NCI-H2107 treated with DMSO at 0.1 percent for 48 hours (cell line): ENCODE data around the gene AIRE.
"Not testable (repeated sequence)": the region's sequence is repeated elsewhere in the genome, so short reads cannot be mapped to it uniquely, and the experiment has no call there.

Source experiments
- DNase-seq: peaks from one replicate; lab custom pipeline; 2025; ENCODE audit not compliant: unreplicated experiment; lab: John Stamatoyannopoulos, UW

Gene AIRE

GRCh38 chr21:44334329-44335030 lies 48.8 kb downstream of the AIRE start:
- no peak for DNase-seq

GRCh38 chr21:44335266-44336059 lies 49.8 kb downstream of the AIRE start:
- no peak for DNase-seq

DNA sequence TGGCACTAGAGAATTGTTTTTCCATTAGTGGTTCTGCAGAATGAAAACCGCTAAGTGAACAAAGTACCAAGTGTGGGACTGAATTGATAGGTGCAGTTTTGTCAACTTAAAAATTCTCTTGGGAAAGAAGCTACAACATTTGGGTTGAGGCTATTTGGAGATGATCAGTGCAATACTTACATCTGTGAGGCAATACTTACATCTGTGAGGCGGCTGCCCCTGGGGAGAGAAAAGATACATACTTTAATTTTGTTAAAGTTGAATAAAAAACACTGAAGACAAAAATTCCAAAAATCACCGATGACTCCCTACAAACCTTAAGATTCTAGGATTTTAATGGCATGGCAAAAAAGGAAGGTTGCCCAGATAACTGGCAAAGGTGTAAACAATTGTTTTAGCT lies 51.8 kb downstream of the AIRE start:
- DNase-seq: no peak

GRCh38 chr21:44337941-44338895 lies 52.5 kb downstream of the AIRE start:
- peak; percentile 70 for DNase-seq

- peak; percentile 88 for DNase-seq
Measured at GRCh38 chr21:44338971-44339910, 53.6 kb downstream of the AIRE start, which contains the start of gene CFAP410. TSS of gene CFAP410 (minus strand) at chr21:44339390. CDS start at chr21:44339194, 196 bp downstream.

GRCh38 chr21:44341726-44342458 lies 56.2 kb downstream of the AIRE start:
- DNase-seq: not testable (repeated sequence)

DNA sequence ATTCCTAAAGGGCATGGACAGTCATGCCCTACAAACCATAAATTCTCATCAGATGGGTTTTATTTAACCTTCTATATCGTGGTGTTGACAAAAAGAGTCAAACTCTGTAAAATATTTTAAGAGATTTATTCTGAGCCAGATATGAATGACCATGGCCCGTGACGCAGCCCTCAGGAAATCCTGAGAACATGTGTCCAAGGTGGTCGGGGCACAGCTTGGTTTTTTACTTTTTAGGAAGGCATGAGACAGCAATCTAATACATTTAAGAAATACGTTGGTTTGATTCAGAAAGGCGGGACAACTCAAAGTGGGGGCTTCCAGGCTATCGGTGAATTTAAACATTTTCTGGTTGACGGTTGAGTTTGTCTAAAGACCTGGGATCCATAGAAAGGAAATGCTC lies 57.3 kb downstream of the AIRE start:
- not testable (repeated sequence) for DNase-seq

DNA sequence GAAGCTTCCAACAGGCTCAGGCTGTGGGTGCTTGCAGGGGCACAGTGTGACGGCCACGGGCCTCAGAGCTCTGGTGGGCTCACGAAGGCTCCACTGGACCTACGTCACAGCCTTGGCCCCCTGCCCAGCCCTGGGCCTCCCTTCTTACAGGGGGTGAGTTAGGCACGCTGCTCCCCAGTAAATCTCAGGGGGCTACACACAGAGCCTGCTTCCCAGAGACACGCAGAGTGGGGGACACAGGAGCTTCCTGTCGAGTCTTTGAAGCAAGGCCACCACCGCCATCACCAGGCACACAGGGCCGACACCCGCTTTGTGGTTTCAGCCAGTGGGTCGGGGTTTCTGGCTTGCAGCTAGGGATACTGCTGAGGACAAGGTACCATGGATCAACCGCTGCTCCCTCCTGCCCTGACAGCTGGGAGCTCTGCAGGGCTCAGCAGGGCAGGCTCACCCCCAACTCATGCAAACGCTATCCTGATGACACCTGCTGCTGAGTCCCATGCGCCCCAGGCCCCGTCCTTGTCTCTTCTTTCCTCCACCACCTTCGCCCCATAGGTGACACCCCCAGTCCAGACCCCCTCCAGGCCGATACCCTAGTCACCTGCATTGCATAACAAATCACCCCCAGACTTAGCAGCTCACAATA lies 59.0 kb downstream of the AIRE start:
- DNase-seq: no peak

DNA sequence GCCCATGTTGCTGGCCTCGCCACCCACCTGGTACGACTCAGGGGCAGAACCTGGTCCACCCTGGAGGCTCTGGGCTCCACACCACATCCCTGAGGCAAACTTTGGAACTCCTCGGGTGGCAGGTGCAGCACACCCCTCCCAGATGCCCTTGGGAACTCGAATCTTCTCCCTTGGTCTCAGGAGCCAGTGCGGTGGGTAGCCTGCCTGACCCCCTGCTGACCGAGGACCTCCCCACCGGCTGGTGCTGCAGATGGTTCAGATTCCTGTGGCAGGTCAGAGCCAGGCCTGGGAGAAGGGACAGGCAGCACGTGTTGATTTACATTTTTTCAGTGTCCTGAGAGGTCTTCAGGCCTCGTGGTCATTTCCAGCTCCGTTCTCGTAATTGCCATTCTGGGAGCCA lies 59.8 kb downstream of the AIRE start:
- no peak for DNase-seq

DNA sequence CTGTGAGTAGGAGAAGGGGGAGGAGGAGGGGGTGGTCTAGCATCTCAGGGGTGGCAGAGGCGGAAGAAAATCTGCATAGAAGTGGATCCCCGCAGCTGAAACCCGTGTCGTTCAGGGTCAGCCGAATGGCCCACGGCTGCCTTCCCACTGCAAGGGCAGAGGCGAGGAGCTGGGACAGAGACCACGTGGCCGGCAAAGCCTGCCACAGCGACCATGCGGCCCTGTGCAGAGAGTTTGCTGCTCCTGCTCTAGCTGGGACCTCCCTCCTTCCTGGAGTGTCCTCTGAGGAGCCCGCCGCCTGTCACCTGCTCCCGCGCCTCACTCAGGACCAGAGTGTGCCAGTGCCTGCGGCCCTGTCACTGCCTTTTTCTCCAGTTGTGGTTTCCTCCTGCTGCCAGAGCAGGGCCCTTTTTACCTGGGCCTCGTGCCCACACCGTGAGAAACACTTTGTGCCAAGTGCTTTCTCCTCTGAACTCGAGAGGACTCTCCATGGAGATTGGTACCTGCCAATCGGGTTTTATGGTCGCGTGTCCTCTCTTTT lies 62.3 kb downstream of the AIRE start:
- DNase-seq: peak; percentile 94
